NCI-H1694 treated with DMSO at 0.1 percent for 48 hours (cell line): ENCODE results near the gene USP17L12.
"Not testable (repeated sequence)": the region's sequence is repeated elsewhere in the genome, so short reads cannot be mapped to it uniquely, and the experiment has no call there.

Experiments used
- DNase-seq: peaks from one replicate; lab custom pipeline; 2025; lab: John Stamatoyannopoulos, UW

USP17L12 gene, protein sequence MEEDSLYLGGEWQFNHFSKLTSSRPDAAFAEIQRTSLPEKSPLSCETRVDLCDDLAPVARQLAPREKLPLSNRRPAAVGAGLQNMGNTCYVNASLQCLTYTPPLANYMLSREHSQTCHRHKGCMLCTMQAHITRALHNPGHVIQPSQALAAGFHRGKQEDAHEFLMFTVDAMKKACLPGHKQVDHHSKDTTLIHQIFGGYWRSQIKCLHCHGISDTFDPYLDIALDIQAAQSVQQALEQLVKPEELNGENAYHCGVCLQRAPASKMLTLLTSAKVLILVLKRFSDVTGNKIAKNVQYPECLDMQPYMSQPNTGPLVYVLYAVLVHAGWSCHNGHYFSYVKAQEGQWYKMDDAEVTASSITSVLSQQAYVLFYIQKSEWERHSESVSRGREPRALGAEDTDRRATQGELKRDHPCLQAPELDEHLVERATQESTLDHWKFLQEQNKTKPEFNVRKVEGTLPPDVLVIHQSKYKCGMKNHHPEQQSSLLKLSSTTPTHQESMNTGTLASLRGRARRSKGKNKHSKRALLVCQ

GRCh38 chr4:9219852-9220251 lies at the start of gene USP17L12:
USP17L12 (plus strand) TSS chr4:9220152; CDS start chr4:9220152, 0 bp downstream.
- DNase-seq: not testable (repeated sequence)

DNA sequence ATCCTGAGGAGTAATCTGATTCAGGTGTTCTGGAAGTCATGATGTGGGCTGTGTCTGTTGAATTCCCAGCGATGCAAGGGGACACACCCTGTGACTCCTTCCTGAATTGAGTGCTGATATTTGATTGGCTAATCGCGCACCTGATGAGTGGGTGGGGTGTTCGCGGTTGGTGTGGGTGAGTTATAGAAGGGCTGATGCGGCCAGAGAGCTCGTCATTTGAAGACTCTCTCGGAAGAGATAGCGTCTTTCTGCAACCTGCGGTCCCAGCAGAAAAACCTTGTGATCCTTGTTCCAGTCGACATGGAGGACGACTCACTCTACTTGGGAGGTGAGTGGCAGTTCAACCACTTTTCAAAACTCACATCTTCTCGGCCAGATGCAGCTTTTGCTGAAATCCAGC lies 9.6 kb upstream of the USP17L12 start, which contains the start of gene USP17L10:
USP17L10 (plus strand) TSS at position 301 of the 400 bp plus-strand sequence; CDS start at position 301, 0 bp downstream.
- DNase-seq: not testable (repeated sequence)

- not testable (repeated sequence) for DNase-seq
Measured at GRCh38 chr4:9214701-9215100, 5.3 kb upstream of the USP17L12 start.

DNA sequence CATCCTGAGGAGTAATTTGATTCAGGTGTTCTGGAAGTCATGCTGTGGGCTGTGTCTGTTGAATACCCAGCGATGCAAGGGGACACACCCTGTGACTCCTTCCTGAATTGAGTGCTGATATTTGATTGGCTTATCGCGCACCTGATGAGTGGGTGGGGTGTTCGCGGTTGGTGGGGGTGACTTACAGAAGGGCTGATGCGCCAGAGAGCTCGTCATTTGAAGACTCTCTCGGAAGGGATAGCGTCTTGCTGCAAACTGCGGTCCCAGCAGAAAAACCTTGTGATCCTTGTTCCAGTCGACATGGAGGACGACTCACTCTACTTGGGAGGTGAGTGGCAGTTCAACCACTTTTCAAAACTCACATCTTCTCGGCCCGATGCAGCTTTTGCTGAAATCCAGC lies 4.8 kb upstream of the USP17L12 start, which contains the start of gene USP17L11:
USP17L11 (plus strand) TSS at position 301 of the 400 bp plus-strand sequence; CDS start at position 301, 0 bp downstream.
- not testable (repeated sequence) for DNase-seq

GRCh38 chr4:9224596-9224995 lies 4.6 kb downstream of the USP17L12 start, which contains the start of gene USP17L13:
USP17L13 (plus strand) TSS chr4:9224896; CDS start chr4:9224896, 0 bp downstream.
- DNase-seq: not testable (repeated sequence)

- not testable (repeated sequence) for DNase-seq
Measured at GRCh38 chr4:9230249-9230648, 10.3 kb downstream of the USP17L12 start.

- not testable (repeated sequence) for DNase-seq
Measured at GRCh38 chr4:9234085-9234484, 14.1 kb downstream of the USP17L12 start, which contains the start of gene USP17L15. USP17L15 (plus strand) TSS chr4:9234385; CDS start chr4:9234385, 0 bp downstream.

DNA sequence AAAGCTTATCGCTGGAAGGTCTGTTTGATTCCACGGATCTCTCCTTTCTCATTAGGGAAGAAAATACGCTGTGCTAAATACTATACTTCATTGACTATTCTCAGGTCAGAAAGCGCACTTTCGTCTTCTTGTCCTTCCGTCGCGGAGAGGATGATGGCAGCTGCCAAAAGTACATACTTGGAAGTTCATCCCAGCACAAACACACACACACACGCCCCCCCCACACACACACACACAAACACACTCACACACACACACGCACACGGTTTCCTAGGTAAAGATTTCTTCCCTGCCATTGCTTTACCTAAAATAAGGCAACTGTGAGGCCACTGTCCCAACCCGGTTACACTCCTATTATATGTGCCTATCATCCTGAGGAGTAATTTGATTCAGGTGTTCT lies 18.5 kb downstream of the USP17L12 start:
- DNase-seq: not testable (repeated sequence)

GRCh38 chr4:9243579-9243978 lies 23.6 kb downstream of the USP17L12 start, which contains the start of gene USP17L17:
USP17L17 (plus strand) TSS chr4:9243879; CDS start chr4:9243879, 0 bp downstream.
- DNase-seq: not testable (repeated sequence)

DNA sequence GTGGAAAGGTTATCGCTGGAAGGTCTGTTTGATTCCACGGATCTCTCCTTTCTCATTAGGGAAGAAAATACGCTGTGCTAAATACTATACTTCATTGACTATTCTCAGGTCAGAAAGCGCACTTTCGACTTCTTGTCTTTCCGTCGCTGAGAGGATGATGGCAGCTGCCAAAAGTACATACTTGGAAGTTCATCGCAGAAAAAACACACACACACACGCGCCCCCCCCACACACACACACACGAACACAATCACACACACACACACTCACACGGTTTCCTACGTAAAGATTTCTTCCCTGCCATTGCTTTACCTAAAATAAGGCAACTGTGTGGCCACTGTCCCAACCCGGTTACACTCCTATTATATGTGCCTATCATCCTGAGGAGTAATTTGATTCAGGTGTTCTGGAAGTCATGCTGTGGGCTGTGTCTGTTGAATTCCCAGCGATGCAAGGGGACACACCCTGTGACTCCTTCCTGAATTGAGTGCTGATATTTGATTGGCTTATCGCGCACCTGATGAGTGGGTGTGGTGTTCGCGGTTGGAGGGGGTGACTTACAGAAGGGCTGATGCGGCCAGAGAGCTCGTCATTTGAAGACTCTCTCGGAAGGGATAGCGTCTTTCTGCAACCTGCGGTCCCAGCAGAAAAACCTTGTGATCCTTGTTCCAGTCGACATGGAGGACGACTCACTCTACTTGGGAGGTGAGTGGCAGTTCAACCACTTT lies 28.2 kb downstream of the USP17L12 start, which contains the start of gene USP17L18:
USP17L18 (plus strand) TSS at position 678 of the 728 bp plus-strand sequence; CDS start at position 678, 0 bp downstream.
- DNase-seq: not testable (repeated sequence)

- DNase-seq: not testable (repeated sequence)
Measured at GRCh38 chr4:9253078-9253477, 33.1 kb downstream of the USP17L12 start, which contains the start of gene USP17L19. USP17L19 (plus strand) TSS chr4:9253378; CDS start chr4:9253378, 0 bp downstream.

- DNase-seq: not testable (repeated sequence)
Measured at GRCh38 chr4:9257824-9258223, 37.9 kb downstream of the USP17L12 start, which contains the start of gene USP17L20. USP17L20 (plus strand) TSS chr4:9258124; CDS start chr4:9258124, 0 bp downstream.

DNA sequence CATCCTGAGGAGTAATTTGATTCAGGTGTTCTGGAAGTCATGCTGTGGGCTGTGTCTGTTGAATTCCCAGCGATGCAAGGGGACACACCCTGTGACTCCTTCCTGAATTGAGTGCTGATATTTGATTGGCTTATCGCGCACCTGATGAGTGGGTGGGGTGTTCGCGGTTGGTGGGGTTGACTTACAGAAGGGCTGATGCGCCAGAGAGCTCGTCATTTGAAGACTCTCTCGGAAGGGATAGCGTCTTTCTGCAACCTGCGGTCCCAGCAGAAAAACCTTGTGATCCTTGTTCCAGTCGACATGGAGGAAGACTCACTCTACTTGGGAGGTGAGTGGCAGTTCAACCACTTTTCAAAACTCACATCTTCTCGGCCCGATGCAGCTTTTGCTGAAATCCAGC lies 42.6 kb downstream of the USP17L12 start, which contains the start of gene USP17L21:
USP17L21 (plus strand) TSS at position 301 of the 400 bp plus-strand sequence; CDS start at position 301, 0 bp downstream.
- not testable (repeated sequence) for DNase-seq

GRCh38 chr4:9267319-9267718 lies 47.4 kb downstream of the USP17L12 start, which contains the start of gene USP17L22:
USP17L22 (plus strand) TSS chr4:9267619; CDS start chr4:9267619, 0 bp downstream.
- DNase-seq: not testable (repeated sequence)
